Right forelimb (tissue), 1 donor: Measurements from ENCODE around the gene KRT7.

Experiments used
- DNase-seq: peaks from one replicate; pipeline ENCODE4 v3.0.0-alpha.2; 2018

KRT7 gene

GRCh38 chr12:52212701-52213563, 20.1 kb upstream of the KRT7 start:
- DNase-seq: peak; percentile 7

GRCh38 chr12:52213564-52214420, 19.3 kb upstream of the KRT7 start:
- DNase-seq: peak; percentile 83

GRCh38 chr12:52214421-52214802, 18.6 kb upstream of the KRT7 start:
- peak; percentile 39 for DNase-seq

GRCh38 chr12:52215587-52216031, 17.4 kb upstream of the KRT7 start:
- DNase-seq: peak; percentile 37

- DNase-seq: no peak
Observed at GRCh38 chr12:52216100-52216499, 16.9 kb upstream of the KRT7 start.

- DNase-seq: peak; percentile 6
Observed at GRCh38 chr12:52216807-52217206, 16.2 kb upstream of the KRT7 start.

- DNase-seq: peak; percentile 37
Observed at GRCh38 chr12:52217223-52217622, 15.8 kb upstream of the KRT7 start.

DNA sequence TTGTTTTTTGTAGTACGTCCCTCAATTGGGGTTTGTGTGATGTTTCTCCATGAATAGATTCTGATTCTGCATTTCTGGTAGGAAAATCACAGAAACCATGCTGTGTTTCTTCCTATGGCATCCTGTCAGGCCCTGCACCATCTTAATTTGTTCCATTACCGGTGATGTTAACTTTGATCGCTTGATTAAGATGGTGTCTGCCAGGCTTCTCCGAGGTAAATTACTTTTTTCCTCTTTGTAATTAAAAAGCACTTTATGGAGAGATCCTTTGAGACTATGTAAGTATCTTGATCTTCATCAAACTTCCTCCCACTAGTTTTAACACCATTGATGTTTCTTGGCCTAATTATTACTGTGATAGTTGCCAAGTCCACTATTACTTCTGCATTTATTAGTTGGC, 15.0 kb upstream of the KRT7 start:
- peak; percentile 10 for DNase-seq

GRCh38 chr12:52220477-52220876, 12.6 kb upstream of the KRT7 start:
- DNase-seq: peak; percentile 6

DNA sequence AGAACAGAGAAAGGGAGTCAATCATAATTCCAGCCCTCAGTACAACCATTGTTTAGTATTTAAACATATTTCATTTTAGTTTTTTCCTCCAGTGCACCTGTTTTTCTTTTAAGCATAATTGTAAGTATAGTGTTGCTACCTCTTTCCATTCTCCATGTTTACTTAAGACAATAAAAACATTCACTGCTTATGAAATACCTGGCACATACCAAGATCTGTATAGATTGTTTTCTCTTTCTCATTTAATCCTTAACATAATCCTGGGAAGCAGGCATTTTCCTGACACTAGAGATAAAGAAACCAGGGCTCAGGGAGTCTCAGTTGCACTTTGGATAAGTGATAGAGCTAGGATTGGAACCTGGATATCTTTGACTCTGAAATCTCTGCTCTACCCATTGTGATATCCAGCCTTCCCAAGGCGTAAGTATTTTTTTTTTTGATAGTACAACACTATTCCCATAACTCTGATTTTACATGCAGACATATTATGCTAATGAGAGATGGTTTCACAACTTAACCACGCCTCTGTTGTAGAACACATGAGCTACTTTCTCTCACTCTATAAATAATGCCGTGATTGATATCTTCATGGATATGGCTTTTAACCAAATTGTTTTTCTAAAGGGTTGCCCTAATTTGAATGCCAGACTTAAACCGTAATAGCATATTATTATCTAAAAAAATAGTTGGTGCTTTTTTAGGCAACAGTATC, 11.8 kb upstream of the KRT7 start:
- no peak for DNase-seq

DNA sequence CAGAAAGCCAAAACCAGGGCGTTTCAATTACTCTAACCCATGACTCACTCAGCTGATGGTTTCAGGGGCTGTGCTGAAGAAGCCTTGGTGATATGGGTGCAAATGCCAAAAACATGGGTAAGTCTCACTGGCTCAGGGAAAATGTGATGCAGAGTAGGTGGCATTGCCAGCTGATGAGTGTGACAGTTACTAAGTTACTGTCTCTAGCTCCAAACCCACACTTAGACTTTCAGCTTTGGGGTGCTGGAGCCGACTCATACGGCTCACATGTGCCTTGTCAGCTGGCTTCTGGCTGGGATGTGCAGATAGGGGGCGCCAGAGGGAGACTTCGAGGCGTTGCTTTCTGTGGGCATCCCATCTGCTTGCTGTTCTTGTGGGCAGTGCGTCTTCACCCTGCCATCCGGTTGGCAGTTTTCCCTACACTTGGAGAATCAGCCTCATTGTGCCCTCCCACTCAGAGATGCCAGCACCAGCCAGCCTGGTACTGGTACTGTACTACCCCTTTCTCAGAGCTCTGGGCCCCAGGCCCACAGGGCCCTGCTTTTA, 11.1 kb upstream of the KRT7 start:
- DNase-seq: peak; percentile 48

GRCh38 chr12:52222692-52223091, 10.4 kb upstream of the KRT7 start:
- DNase-seq: peak; percentile 16

- peak; percentile 5 for DNase-seq
Observed at GRCh38 chr12:52223406-52224039, 9.5 kb upstream of the KRT7 start.

DNA sequence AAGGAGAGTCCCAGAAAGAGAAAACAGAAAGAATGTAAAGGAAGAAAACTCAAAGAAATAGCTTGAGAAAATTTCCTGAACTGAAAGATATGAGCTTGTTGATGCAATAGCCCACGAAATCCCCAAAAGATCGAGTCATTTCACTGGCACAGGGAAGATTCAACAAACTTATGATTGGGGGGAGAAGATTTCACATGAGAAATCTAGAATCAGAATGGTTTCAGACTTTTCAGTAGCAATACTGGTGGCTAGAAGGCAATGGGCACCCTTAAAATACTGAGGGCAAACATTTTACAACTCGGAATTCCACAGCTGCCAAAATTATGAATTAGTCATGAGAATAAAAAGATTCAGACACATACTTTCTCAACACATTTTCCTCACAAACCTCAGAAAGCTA, 8.9 kb upstream of the KRT7 start:
- DNase-seq: no peak

DNA sequence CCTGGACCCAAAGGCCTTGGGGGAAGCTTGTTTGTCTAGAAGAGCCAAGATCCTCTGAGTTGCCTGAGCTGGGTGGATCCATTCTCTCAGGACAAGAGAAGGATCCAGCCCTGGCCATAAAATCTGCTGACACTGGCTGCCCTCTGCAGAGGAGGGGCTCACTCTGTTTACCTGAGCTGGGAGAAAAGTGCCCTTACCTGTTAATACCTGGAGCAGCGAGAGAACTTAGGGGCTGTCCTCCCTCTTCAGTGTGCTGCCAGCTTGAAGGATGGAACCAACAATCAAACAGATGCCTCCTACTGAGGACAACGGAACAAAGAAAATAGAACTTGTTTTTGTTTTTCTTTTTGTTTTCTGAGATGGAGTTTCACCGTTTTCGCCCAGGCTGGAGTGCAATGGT, 7.3 kb upstream of the KRT7 start:
- peak; percentile 30 for DNase-seq

GRCh38 chr12:52226446-52226845, 6.6 kb upstream of the KRT7 start:
- DNase-seq: no peak

- peak; percentile 1 for DNase-seq
Observed at GRCh38 chr12:52227606-52228166, 5.4 kb upstream of the KRT7 start.

DNA sequence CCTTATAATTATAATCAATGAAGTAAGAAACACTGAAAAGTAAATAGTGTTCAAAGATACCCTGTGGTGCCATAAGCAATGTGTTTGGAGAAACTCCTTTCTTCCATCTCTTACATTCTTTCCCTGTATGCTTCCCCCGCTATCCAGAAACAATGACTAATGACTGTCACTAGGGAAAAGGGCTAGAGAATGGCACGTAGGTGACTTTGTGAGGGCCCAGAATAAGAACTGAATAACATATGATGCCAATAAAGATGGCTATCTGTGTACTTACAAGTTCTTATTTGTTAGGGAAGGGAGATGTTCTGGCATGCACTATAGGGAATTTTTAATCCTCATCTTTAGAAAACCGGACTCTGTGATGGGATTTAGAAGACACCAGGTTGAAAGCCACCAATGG, 4.7 kb upstream of the KRT7 start:
- DNase-seq: peak; percentile 5

DNA sequence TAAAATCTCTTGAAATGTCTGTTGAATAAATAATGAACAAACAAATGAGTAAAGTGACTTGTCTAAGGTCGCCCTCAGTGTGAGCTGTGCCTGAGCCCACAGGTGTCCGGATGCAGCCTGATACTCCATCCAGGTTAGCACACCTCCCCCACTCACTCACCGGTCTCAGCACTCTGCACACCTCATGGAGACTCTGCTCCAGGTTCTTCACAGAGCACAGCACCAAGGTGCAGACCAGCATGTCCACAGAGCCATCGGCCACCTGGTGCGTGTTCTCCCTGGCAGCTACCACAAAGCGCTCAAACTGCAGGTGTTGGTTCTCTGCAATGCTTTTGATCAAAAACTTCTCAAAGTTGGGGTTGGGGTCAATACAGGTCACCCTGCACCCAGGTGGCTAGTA, 4.1 kb upstream of the KRT7 start:
- DNase-seq: no peak

GRCh38 chr12:52229836-52230343, 3.2 kb upstream of the KRT7 start:
- DNase-seq: no peak

DNA sequence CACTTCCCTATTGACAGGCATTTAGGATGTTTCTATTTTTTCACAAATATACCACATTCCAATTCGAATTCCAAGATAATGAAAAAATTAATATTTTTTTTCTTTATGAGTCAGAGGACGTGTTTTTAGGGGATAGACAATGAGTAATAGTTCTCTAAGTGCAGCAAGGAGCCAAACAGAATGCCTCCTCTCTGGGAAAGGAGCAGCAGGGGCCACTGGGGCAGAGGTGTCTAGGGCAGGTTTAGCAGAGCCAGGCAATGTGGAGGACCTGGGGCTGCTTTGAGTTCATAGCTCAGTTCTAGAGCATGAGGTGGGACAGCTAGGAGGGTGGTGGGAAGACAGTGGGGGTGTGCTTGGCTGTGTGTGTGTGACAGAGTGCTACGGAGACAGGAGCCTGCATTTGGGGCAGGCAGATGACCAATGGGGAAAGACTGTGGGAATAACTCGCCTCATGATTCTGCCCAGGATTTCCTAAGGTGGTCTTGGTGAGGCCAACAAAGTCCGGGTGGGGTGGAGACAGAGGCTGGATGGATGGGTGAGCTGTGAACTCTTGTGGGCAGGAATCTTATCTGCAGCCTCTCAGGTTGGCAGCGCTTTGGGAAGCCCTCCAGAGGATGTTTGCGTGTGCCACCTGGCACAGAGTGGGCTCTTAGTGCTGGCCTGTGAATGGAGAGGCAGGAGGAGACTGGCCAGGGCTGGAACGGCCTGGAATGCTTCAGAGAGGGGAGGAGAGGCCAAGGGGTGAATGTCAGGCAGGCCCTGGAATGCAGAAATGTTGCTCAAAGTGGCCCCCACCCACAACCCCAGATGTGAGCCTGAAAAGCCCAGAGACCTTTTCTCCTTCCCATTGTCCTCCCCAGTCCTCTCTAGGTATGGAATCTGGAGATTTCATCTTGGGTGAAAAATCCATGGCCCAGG, 2.4 kb upstream of the KRT7 start:
- no peak for DNase-seq
